Measurements from ENCODE around the gene ARMH1.
A peak's percentile ranks its signal among the peaks of the same experiment; 100 is the strongest.

The ARMH1 gene

DNA sequence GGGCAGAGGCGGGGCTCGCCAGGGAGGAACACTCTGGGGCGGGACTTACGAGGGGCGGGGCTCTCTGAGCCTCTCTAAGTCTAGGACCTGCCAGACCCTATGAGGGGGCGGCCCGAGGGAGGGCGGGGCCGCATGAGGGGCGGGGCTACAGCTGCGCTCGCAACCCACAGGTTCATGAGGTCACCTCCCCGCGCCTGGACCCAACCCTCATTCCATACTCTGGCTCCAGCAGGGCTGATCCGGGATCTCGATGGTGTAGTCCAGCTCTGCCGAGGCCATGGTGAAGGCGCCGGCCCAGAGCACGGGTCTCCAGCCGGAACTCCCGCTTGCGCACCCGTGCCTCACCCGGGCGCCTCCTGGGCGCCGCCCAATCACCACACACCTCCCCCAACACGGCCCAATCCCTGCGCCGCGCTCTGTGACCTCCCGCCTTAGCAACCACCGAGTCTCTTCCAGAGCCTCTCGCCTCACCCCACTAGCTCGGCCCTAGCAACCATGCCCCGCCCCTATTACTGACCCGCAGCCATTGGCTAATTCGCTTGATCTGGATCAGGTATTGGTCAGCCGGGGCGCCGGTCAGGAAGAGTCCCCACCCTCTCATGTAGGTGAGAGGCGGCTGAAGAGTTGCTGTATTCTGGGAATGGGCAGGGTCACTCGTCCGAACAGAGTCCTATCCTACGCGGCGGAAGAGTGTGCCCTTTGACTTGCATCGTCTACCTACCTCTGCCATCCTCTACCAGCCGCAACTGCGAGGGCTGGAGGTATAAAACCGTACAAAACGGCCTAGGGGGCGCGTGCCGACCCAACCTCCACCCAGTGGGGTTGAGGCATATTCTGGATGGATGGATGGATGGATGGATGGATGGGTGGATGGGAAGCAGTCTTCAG, at the start of gene ARMH1, which contains the start of gene TMEM53:
Gene ARMH1, plus strand, starts transcription at position 602 of the 888 bp plus-strand sequence. CDS start 14,984 bp downstream, outside the sequence.
Gene TMEM53, minus strand, starts transcription at position 369 of the 888 bp plus-strand sequence. Its CDS starts 90 bp downstream, at position 279.
- peak; percentile 100 for DNase-seq

DNA sequence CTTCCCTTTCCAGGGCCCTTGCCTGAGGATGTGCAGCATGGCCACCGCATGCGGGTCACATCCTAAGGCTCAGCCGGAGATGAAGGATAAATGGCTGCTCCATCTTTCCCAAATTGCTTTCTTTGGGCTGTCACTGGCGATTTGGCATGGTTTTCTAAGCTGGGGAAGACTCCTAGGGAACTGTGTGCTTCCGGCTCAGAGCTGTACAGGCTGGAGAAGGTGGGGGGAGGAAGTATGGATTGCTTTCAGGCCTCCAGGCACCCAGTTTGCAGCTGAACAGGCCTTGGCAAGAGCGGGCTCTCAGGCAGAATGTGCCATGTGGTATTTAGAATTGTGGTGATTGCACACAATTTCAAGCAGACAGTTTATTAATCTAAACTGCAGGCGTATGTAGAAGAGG, 49.2 kb upstream of the ARMH1 start:
- no peak for DNase-seq

DNA sequence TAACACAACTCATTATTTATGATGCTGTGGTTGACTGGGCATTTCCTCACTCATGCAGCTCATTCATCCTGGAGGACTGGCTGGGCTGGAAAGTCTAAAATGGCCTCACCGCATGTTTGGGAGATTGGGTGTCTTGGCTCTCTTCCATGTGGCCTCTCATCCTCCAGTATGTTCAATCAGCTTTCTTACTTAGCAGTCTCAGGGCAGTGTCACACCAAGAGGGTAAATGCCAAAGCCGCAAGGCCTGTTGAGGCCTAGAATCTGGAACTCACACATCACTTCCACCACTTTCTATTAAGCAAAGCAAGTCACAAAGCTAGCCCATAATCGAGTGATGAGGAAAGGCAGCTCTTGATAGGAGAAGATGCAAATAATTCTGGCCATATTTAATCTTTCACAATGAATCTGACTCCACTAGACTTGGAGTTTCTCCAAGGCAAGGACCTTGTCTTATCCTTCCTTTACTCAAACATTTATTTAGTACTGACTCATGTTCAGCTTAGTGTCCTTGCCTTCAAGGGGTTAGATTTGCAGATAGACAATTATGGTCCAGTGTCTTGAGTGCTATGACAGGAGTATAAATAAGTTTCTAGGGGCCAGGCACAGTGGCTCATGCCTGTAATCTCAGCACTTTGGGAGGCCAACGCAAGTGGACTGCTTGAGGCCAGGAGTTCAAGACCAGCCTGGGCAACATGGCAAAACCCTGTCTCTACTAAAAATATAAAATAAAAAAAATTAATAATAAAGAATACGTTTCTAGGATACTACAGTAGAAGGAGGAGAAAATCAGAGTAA, 45.4 kb upstream of the ARMH1 start:
- DNase-seq = no peak

DNA sequence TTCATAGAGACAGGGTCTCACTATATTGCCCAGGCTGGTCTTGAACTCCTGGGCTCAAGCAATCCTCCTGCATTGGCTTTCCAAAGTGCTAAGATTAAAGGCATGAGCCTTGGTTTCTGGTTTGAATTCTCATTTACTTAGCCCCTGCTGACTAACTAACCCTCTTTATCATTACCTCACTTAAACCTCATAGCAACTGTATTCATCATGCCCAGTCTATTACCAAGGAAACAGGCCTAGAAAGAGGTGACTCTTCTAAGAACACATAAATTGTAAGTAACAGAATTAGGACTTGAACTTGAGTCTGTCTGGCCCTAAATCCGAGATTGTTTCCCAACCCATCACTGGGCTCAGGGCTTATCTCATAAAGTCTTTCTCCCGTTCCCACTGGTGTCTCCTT, 44.4 kb upstream of the ARMH1 start:
- no peak for DNase-seq

DNA sequence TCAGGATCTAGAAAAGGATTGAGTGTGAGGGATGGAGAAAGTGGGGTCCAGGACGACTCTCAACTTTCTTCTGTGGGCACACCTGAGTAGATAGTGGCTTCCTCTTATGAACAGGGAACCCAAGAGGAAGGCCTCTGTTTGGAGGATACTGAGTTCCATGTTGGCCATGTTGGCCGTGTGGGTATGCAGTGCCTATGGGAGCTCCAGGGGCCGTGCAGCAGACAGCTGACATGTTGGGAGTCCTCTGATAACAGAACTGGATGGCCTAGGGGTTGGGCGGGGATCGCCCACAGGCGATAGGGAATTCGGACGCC, 43.2 kb upstream of the ARMH1 start:
- no peak for DNase-seq

DNA sequence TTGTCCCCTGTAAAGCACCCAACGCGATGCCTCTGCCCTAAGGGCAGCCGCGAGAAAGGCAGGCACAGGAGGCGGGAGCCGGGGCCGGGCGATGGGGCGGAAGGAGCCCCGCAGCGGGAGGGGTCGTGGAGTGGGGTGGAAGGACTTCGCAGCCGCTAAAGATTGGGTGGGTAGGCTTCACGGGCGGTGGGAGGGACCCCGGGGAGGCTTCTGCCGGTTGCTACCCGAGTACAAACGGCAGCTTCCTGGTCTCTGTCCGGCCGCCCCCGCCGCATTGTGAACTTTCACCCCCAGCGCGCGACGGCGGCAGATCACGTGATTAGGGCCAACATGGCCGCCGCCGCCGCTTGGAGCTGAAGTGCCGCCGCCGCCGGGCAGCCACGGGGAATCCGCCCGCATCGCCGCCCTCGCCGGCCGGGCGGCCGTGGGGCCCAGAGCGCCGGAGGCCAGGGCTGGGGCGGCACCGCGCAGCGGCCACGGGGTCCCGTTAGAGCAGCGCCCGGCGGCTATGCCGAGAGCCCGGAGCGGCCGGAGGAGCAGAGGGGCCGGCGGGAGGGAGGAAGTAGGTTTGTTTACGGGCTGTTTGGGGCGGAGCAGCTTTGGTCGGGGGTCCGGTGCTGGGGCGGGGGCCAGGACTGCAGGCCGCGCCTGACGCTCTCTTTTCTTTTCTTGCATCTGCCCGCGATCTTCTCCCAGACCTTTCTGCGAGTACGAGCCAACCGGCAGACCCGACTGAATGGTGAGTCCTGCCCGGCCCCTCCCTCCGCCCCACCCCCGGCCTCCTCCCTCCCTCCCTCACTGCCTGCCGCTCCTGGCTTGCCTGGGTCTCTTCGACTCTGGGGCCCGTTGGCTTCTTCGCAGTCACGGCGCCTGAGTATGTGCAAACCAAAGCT, 42.6 kb upstream of the ARMH1 start:
- DNase-seq = peak; percentile 94

DNA sequence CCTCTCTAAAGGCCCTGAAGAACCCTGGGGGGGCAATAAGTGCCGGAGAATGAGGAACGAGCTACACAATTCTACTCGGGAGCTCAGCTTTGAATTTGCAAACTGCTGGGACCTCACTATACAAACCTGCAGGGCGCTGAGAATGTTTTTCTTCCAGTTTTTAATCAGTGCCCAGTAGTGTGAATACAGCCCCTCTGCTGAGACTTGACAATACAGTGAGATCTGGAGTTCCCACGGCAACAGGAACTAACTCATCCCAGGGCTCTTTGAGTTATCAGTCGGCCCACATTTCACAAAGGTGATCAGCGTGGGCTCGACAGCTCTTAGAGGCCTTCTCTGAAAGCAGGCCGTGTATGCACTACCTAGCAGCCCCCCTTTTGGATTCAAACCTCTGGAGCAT, 41.9 kb upstream of the ARMH1 start:
- peak; percentile 52 for DNase-seq

DNA sequence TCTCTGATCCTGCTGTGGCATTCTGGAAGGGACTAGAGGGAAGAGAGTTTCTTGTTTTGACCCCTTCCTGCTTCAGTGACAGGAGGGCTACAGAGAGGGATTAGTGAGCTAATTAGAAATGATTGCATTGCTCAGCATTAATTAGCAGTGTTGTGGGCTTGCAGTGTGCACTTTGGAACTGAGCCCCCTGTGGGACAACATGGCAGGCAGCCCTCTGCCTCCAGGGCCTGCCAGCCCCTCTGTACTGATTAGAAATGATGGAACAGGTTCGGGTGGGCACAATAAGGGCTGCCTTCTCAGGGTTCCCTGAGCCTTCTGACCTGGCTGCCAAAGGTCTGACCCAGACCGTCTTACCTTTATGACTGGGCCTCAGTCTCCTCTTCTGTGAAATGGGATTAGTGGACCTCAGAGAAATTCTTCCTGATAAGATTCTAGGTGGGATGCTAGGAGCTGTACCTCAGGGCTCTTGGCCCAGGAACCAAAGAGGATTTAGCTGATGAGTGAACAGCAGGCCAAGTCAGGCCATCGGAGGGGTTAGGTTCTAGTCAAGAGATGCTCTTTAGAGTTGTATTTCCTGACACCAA, 39.8 kb upstream of the ARMH1 start:
- DNase-seq = no peak

DNA sequence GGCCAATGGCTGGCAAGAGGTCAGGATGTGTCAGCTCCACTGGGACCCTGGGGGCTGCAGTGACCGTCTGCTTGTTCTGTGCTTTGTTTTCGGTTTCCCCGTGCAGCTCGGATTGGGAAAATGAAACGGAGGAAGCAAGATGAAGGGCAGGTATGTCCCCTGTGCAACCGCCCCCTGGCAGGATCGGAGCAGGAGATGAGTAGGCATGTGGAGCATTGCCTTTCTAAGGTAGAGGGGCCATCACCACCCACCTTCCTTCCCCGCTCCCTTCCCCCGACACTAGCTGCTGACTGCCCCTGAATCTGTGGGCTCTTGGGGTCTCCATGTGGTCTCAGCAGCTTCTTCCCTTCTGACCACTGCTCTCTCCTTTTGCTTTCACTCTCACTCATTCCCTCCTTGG, 39.1 kb upstream of the ARMH1 start:
- no peak for DNase-seq

DNA sequence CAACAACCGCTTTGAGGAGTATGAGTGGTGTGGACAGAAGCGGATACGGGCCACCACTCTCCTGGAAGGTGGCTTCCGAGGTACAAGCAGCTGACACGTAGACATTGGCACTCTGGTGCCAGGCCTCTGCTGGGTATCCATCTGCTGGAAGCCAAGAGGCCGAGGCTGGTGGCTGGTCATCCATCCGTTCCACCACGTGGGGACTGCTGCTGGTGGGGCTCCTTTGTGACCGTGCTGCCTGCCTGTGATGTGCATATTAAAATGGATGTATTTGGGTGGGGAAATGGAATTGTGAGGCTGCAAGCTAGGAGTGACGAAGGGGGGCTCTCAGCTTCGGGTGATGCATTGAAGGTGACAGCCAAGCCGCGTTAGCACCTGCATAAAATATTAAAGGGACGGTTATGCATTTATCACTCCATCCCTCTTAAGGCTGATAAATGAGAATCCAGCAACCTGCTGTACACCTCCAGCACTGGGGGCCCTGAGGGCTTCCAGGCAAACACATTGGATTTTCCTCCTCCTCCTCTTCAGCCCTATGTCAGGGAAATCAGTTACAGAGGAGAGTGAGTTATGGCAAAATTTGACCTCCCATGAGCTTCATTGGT, 38.3 kb upstream of the ARMH1 start:
- DNase-seq = no peak

DNA sequence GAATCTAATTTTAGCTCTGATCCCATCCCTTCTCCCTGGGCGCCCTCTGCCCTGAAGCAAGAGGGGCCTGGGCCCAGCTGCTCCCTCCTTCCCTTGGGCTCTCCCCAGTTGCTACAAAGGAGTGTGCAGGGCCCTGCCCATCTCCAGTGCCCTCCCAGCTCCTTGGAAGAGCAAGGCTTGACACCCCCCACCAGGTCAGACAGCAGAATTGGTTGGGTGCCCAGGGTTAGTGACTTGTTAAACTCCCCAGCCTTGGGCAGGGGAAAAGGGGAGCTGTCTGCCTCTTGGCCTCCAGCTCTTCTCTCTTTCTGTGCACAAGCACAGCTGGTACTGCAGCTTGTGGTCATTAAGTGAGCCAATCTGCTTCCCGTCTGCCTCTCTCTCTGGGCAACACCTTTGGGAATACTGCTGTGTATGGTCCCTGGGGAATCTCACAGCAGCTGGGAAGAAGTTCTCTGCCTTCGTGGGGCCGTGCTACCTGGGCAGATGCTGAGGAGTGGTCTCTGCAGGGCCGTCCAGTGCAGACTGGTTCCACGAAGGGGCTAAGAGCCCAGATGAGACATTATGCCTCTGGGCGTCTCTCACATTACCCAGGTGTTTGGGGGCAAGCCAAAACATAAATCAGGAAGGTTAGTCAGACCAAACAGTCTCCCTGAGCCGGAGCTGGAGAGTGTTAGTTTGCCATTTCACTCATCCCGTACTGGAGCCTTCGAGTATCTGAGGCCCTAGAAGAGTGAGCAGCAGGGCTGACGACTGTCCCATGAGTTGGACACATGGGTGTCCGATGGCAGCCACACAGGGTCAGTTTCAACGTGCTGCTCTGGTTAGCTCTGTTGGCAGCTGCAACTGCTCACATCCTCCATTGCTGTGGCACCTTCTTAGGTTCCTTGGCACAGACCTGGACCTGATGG, 37.6 kb upstream of the ARMH1 start:
- no peak for DNase-seq

DNA sequence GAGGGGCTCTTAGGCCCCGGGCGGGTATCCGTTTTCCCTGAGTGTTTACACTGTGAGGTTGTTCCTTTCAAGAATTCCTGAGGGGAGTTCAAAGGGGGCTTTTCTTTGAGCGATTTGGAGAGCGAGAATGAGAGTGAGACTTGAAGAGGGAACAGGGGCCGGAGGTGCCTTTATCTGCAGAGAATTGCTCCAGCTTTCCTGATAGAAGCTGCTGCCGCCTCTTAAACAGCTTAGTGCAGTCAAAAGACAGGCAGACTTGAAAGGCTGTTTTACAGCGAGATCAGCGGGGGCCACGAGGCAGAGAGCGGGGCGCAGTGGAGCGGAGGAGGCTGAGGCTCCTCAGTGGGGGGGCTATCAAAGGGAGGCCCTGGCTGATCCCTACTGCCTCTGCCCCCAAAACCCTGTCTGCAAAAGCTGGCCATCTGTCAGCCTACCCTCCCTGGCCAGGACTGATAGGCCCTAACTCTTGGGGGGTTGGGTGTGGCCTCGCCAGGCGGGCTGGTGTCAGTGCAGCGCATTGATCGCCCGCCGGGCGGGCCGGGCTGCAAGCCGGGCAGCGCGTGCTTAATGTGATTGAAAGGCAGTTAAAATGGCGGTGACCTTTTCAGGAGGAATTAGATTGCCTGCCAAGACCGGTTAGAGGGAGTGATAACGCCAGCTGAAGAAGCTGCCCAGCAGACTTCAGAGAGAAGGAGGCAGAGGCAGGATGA, 36.7 kb upstream of the ARMH1 start:
- no peak for DNase-seq

DNA sequence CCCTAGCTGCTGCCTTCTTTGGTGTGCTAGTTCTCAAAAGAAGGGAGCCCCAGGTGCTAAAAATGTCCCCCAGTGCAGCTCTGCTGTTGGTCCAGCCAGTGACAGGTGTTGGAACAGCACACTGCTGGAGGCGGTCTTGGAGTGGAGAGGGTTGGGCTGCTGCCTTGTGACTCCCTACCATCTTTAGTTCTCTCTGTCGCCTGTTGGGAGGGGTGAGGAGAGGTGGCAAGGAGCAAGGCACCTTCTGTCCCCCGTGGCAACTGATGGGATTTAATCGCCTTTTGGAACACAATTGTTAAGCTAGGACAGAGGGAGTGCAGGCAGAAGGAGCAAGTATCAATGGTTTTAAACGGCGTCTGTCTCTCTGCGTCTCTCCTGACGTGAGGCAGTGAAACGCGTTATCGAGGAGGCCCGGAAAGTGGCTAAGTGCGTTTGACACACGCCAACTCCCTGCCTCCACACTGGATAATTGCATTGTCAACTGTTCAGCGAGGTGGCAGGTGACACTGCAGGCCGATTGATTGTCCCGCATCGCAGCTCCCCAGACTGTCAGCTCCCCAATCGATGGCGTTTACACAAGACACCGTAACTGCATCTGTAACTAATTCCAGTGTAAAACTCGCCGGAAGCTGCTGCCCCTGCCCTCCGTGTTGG, 34.2 kb upstream of the ARMH1 start:
- DNase-seq = no peak

DNA sequence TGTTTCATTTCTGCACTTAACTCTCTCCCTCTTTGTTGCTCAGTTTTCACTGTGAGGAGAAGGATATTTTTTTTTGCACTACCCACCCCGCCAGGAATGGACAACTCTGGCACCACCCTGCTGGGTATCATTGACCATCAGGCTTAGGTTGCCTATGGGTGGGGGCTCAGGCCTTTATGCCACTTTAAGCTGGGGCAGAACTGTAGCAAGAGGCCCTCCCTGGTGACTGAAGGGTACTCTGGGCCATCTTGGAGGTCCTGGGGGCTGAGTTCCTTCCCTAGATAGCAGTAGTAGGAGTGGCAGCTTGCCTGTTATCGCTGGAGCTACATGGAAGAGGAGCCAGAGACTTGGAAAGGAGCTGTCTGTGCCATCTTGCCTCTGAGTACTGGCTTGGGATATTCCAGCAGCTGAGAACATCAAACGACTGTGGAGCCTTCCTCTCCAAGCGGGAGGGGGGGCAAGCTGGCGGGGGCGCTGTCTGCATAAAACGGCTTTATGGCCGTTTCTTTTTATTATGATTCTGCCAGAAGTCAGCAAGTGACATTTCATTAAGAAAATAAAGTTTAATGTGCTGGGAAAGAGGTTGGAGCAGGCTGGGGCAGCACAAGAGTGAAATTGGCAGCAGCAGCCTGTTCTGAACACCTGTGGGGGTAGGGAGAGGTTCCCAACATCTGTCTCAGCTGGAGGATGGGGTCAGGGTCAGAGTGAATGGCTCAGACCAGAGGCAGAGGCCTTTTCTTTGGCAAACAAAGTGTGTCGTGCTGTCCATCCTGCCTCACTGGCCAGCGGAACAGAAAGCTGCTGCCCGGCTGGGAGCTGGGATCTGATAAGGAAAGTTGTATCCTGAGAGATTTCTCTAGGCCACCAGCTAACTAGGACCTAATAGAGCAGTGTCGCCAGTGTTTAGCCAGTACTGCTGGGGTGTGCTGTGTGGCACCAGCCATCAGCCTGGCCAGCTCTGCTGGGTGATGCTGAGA, 33.1 kb upstream of the ARMH1 start:
- DNase-seq = no peak

DNA sequence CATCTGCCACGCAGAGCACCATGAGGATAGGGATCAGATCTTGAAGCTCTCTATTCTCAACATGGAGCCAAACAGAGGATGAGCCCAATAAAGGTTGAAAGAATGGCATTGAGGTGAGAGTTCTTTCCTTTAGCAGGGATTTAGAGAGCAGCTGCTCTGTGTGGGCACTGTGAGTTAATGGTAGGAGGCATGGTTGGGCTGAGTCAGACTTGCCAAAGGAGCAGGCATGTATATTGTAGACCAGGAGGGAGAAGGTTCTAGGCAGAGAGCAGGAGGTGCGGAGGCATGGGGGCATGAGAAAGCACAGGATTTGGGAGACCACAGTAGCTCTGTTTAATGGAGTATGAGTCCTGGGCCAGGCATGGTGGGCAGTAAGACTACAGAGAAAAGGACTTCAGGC, 32.3 kb upstream of the ARMH1 start:
- DNase-seq = peak; percentile 30

DNA sequence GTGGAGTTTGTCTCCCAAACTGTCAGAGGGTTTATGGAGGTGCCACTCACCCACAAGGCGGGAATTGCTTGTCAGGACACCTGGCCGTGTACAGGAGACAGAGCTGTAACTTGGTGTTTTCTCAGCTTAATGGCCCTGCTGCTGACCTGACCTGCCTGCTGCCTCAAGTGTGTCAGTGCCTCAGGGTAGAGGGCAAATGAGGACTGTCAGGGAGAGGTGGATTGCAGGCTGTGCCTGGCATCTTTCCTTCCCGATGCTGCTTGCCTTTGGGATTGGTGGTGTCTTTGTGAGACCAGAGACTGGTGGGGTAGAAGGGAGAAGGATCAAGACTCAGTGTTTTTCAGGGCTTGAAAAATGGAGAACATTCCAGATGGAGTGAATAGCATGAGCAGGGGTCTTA, 31.6 kb upstream of the ARMH1 start:
- peak; percentile 31 for DNase-seq

DNA sequence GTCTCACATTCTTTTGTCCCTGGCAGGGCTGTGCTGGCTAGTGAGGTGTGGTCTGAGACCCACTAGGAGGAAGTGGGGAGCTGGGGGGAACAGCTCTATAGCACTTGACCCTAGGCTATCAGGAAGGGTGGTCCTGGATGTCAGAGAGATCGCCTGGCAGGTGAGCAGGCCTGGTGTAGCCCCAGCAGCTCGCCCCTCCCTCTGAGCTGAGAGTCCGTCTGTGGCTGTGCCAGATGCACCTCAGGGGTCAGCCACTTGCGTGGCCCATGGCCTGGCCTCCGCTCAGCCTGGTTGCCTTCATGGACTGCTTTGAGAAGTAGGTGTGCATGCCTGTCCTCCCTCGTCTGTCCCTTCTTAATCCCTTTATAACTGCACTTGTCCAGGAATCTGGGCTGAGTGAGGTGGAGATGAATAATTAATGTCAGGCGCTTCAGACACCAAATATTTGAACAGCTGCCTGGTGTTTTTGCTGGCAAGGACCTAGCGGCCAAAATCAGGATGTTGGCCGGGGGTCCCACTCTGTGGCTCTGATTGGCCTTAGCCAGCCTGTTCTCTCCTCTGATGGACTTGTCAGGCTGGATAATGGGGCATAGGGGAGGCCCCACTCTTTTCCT, 30.7 kb upstream of the ARMH1 start:
- DNase-seq = peak; percentile 81

DNA sequence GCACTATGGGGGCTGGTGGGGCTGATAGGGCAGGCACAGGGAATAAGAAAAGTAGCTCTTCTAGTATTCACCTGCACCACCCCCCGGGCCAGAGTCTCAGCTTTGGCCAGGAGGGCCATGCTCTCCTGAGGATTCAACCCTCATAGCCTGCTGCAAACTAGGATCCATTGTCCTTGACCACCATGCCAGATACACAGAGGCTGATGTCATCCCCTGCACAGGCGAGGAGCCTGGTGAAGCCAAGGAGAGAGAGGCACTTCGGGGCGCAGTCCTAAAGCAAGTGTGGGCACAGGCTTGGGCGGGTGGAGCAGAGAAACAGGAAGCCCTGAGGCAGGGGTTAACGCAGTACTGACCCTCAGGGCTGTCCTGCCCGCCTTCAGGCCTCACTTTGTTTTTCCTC, 29.7 kb upstream of the ARMH1 start:
- DNase-seq = peak; percentile 24
